ENCODE measurements around the gene CHD6. TPM values are rescaled to one million over a fixed set of nuclear protein-coding genes. Genes with fewer than 3 reads are reported as not detected.

The CHD6 gene
- total and polyA plus RNA-seq, 11 donors, result 6.5 to 52.8 (median 38.9) TPM

GRCh38 chr20:41380551-41381193, 237.5 kb downstream of the CHD6 start:
- Histone ChIP-seq H3K9me3 (no peaks in the 10 kb centered on the region), H3K27me3 (no peaks in the 10 kb centered on the region), H3K36me3 (no peaks in the 10 kb centered on the region), H3K27ac (no peak overlapping the region), H3K4me3 (no peak overlapping the region), H3K4me1 (peaks cover 0 to 3% (median 0%) of the 10 kb centered on the region in 12 donors)
- ATAC-seq, result no peak
- 73 to 78% (median 75%) methylated on average over 11 to 12 of the region's 12 CpGs for WGBS, 4 donors
- TF ChIP-seq, protein P1, sequence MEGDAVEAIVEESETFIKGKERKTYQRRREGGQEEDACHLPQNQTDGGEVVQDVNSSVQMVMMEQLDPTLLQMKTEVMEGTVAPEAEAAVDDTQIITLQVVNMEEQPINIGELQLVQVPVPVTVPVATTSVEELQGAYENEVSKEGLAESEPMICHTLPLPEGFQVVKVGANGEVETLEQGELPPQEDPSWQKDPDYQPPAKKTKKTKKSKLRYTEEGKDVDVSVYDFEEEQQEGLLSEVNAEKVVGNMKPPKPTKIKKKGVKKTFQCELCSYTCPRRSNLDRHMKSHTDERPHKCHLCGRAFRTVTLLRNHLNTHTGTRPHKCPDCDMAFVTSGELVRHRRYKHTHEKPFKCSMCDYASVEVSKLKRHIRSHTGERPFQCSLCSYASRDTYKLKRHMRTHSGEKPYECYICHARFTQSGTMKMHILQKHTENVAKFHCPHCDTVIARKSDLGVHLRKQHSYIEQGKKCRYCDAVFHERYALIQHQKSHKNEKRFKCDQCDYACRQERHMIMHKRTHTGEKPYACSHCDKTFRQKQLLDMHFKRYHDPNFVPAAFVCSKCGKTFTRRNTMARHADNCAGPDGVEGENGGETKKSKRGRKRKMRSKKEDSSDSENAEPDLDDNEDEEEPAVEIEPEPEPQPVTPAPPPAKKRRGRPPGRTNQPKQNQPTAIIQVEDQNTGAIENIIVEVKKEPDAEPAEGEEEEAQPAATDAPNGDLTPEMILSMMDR (IDR thresholded peaks at IDR 0.05), result no peak
- no peak for TF ChIP-seq POLR2A (IDR thresholded peaks at IDR 0.05)
- intact Hi-C loops (cut with DNase I), result no loop called here
- no peak for DNase-seq

DNA sequence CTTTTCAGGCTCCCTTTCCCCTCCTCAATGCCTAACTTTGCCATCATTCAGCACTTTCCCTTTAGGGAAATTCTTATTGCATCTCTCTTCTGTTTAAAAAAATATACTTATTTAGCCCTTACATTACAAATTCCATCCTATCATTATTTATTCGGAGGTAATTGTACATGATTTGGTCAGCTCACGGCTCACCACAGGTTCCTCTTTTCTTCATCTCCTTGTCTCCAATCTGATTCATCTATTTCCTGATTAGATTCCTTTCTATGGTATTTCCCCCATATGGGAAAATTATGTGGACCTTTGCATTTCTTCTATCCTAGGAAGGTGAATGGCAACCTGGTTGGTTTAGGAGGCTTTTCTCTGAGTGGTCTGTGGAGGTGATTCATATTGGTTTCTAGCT, 238.6 kb downstream of the CHD6 start:
- intact Hi-C loops (cut with DNase I), result no loop called here
- WGBS, 4 donors, result 81 to 88% (median 84%) methylated on average over 2 of the region's 2 CpGs
- no peaks in the 10 kb centered on the region for H3K36me3 ChIP-seq
- H3K27ac ChIP-seq, result no peak overlapping the region
- DNase-seq (no peak), ATAC-seq (no peak)
- no peaks in the 10 kb centered on the region for H3K27me3 ChIP-seq
- no peaks in the 10 kb centered on the region for H3K9me3 ChIP-seq
- H3K4me1 ChIP-seq, result peaks cover 0 to 3% (median 0%) of the 10 kb centered on the region in 12 donors
- TF ChIP-seq, protein P1 (IDR thresholded peaks at IDR 0.05), result no peak
- TF ChIP-seq POLR2A (IDR thresholded peaks at IDR 0.05), result no peak
- no peak overlapping the region for H3K4me3 ChIP-seq

DNA sequence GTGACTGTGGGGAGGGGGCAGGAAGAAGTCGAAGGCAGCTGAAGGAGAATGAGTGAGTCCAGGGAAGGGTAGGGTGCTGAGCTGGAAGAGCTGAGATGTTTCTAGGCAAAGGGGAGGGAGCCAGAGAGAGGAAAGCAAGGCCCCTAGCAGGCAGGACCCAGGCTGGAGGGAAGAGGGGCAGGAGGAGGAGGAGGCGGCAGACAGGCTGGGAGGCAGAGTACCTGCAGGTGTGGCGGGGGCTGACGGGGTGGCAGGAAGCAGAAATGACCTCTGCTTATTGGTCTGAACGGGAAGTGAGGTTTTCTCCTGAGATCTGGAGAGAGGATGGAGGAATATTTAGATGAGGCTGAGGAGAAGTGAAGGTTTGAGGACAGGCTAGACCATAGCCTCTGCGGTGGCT, 240.9 kb downstream of the CHD6 start:
- no peak for DNase-seq
- H3K36me3 ChIP-seq, result no peaks in the 10 kb centered on the region
- WGBS, 4 donors, result 51 to 63% (median 59%) methylated on average over 6 of the region's 6 CpGs

DNA sequence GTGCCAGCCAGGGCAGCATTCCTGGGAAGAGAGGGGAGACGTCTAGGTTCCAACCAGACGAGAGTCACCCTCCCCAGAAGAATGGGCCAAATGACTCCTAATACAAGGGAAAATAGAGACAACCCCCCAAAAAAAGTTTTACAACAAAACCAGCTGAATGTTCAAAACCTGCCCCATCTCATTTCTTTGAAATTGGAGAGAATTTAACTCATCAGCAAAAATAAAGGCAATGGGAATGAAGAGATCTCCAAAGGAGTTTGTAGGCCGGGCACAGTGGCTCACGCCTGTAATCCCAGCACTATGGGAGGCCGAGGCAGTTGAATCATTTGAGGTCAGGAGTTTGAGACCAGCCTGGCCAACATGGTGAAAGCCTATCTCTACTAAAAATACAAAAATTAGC, 241.8 kb downstream of the CHD6 start:
- Histone ChIP-seq H3K4me1 (no peaks in the 10 kb centered on the region), H3K36me3 (no peaks in the 10 kb centered on the region), H3K4me3 (no peak overlapping the region), H3K27ac (no peak overlapping the region), H3K9me3 (peaks cover 0 to under 1% (median 0%) of the 10 kb centered on the region in 12 donors), H3K27me3 (no peaks in the 10 kb centered on the region)
- DNase-seq (no peak), ATAC-seq (no peak)
- no peak for TF ChIP-seq POLR2A (IDR thresholded peaks at IDR 0.05)
- TF ChIP-seq, protein P1 (IDR thresholded peaks at IDR 0.05), result no peak
- 89 to 95% (median 93%) methylated on average over 5 of the region's 5 CpGs for WGBS, 4 donors
- intact Hi-C loops (cut with DNase I), result no loop called here

More for the DNA sequence above, 240.9 kb downstream of the CHD6 start:
- Histone ChIP-seq H3K9me3 (no peaks in the 10 kb centered on the region), H3K4me3 (no peak overlapping the region), H3K27ac (no peak overlapping the region), H3K4me1 (peaks cover 0 to 3% (median 0%) of the 10 kb centered on the region in 12 donors), H3K27me3 (no peaks in the 10 kb centered on the region)
- intact Hi-C loops (cut with DNase I), result no loop called here
- no peak for ATAC-seq
- TF ChIP-seq, protein P1 (IDR thresholded peaks at IDR 0.05), result no peak
- no peak for TF ChIP-seq POLR2A (IDR thresholded peaks at IDR 0.05)

Measured in heart left ventricle (tissue), 16 donors.